GM13976 (cell line): ENCODE measurements around the gene CHCHD3.

Experiments
- DNase-seq: peaks from one replicate; pipeline ENCODE4 v3.0.0; 2012; ENCODE audit warnings: low spot score
- CTCF ChIP-seq: IDR thresholded peaks from 2 replicates; pipeline ENCODE4 v1.5.1; 2012; ENCODE audit warnings: borderline replicate concordance, mild to moderate bottlenecking; ENCODE audit not compliant: insufficient read depth; ENCODE audit errors: extremely low read depth, missing control alignments, control extremely low read depth
- in situ Hi-C: fragments of 300-500 bp; cut with MboI; formaldehyde crosslinking; loops from one replicate; pipeline ENCODE4 v1.12.0; 2022; ENCODE audit warnings: low sequenced_read_pairs, mixed read lengths, inconsistent platforms; ENCODE audit not compliant: unreplicated experiment

The CHCHD3 gene

GRCh38 chr7:132854238-132854637, 227.7 kb downstream of the CHCHD3 start:
- no peak for TF ChIP-seq CTCF
- in situ Hi-C loops: no loop called here
- DNase-seq: no peak

- no peak for TF ChIP-seq CTCF
- in situ Hi-C loops: no loop called here
- no peak for DNase-seq
Observed at GRCh38 chr7:132847376-132847775, 234.5 kb downstream of the CHCHD3 start.

GRCh38 chr7:132846086-132846485, 235.8 kb downstream of the CHCHD3 start:
- TF ChIP-seq CTCF: no peak
- in situ Hi-C loops: no loop called here
- DNase-seq: no peak

- no peak for TF ChIP-seq CTCF
- in situ Hi-C loops: no loop called here
- DNase-seq: no peak
Observed at GRCh38 chr7:132842478-132842877, 239.4 kb downstream of the CHCHD3 start.

GRCh38 chr7:132840199-132840598, 241.7 kb downstream of the CHCHD3 start:
- no peak for TF ChIP-seq CTCF
- no peak for DNase-seq
- in situ Hi-C loops: no loop called here

- no peak for TF ChIP-seq CTCF
- no peak for DNase-seq
- in situ Hi-C loops: no loop called here
Observed at GRCh38 chr7:132838313-132838712, 243.6 kb downstream of the CHCHD3 start.

- in situ Hi-C loops: no loop called here
- no peak for TF ChIP-seq CTCF
- DNase-seq: no peak
Observed at GRCh38 chr7:132837529-132837928, 244.4 kb downstream of the CHCHD3 start.
